PFSK-1 (cell line): Measurements from ENCODE around the gene WAC.

Experiments used
- FOXP2 ChIP-seq: optimal IDR thresholded peaks from 2 replicates; pipeline ENCODE3; 2011; ENCODE audit warnings: borderline replicate concordance, control low read depth, inconsistent platforms; ENCODE audit not compliant: insufficient read depth; ENCODE audit errors: extremely low read length, extremely low read depth
- POLR2AphosphoS5 ChIP-seq: IDR thresholded peaks from 2 replicates; pipeline ENCODE4 v1.6.1; 2012; ENCODE audit warnings: low read depth, mild to moderate bottlenecking, control low read depth, low read length, moderate library complexity
- SIN3A ChIP-seq: IDR thresholded peaks from 2 replicates; pipeline ENCODE4 v1.6.1; 2012; ENCODE audit warnings: mild to moderate bottlenecking, low read length, moderate library complexity, borderline replicate concordance; ENCODE audit not compliant: insufficient read depth
- TAF1 ChIP-seq: IDR thresholded peaks from 2 replicates; pipeline ENCODE4 v1.6.1; 2012; ENCODE audit warnings: low read length, control low read depth, borderline replicate concordance; ENCODE audit not compliant: insufficient read depth
- TF ChIP-seq, protein P1 (sequence below), 2 experiments: IDR thresholded peaks; 2 replicates each; pipeline versions ENCODE4 v1.6.1 to v1.8.0; 2011 to 2012; ENCODE audit warnings: low read depth in 2 of 2, low read length in 2 of 2, control low read depth in 1 of 2, inconsistent platforms in 1 of 2, mild to moderate bottlenecking in 1 of 2, moderate library complexity in 1 of 2; ENCODE audit not compliant: insufficient read depth in 1 of 2

WAC gene

DNA sequence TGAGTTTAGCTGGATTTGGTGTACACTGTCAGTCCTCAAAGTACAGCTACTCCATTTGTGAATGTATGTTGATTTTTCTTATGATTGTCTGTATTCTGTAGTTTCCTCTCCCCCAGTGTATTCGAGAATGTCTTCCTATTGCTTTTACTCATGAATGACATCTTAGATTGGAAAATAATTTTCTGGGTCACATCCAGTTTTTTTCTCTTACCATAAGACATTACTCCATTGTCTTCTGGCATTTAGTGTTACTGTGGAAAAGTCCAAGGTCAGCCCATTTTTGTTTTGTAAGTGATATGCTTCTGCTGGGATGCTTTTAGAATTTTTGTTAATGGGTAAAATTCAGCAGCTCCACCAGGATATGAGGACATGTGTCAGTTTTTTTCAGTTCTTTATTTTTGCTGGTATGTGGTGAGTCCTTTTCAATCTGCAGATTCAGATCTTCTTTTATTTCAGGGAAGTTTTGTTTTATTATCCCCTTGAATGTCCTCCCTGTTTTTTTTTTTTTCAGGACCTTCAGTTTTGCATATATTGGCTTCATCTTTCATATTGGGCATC is 33.6 kb downstream of the WAC start:
- TF ChIP-seq POLR2AphosphoS5 (no peak), SIN3A (no peak)

DNA sequence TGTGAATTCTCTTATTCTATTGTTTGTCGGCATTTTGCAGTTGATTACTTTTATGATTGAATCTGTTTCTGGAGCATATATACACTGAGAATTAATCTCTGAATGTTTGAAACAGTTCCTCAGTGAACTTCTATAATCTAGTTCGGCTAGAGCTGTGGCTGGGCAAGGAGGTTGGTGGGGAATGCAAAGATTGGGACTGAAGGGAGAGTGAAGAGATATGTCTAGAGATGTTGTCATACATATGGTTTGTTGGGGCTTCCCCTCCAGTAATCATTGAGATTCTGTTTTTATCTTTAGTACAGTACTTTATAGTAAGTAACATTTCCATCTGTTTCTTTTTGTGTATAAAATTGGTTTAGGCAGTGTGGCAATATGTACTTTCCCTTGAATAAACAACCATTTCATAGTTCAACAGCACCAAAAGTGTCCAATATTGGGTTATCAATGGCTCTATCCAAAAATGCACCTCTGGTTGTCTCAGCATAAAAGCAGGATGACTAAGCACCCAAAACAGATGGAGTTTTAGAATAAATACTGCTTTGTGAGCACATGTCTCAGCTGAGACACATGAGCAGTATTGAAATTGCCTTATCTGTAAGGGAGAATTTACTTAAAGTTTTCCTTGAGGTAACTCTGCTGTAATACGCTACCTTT is 36.7 kb downstream of the WAC start:
- TF ChIP-seq, protein P1, sequence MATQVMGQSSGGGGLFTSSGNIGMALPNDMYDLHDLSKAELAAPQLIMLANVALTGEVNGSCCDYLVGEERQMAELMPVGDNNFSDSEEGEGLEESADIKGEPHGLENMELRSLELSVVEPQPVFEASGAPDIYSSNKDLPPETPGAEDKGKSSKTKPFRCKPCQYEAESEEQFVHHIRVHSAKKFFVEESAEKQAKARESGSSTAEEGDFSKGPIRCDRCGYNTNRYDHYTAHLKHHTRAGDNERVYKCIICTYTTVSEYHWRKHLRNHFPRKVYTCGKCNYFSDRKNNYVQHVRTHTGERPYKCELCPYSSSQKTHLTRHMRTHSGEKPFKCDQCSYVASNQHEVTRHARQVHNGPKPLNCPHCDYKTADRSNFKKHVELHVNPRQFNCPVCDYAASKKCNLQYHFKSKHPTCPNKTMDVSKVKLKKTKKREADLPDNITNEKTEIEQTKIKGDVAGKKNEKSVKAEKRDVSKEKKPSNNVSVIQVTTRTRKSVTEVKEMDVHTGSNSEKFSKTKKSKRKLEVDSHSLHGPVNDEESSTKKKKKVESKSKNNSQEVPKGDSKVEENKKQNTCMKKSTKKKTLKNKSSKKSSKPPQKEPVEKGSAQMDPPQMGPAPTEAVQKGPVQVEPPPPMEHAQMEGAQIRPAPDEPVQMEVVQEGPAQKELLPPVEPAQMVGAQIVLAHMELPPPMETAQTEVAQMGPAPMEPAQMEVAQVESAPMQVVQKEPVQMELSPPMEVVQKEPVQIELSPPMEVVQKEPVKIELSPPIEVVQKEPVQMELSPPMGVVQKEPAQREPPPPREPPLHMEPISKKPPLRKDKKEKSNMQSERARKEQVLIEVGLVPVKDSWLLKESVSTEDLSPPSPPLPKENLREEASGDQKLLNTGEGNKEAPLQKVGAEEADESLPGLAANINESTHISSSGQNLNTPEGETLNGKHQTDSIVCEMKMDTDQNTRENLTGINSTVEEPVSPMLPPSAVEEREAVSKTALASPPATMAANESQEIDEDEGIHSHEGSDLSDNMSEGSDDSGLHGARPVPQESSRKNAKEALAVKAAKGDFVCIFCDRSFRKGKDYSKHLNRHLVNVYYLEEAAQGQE (IDR thresholded peaks at IDR 0.05; ENCODE audit: insufficient read depth in 1 of 2, low read depth in 2 of 2, low read length in 2 of 2), result no peak
- TF ChIP-seq FOXP2 (no peak), POLR2AphosphoS5 (no peak), TAF1 (no peak), SIN3A (no peak)

DNA sequence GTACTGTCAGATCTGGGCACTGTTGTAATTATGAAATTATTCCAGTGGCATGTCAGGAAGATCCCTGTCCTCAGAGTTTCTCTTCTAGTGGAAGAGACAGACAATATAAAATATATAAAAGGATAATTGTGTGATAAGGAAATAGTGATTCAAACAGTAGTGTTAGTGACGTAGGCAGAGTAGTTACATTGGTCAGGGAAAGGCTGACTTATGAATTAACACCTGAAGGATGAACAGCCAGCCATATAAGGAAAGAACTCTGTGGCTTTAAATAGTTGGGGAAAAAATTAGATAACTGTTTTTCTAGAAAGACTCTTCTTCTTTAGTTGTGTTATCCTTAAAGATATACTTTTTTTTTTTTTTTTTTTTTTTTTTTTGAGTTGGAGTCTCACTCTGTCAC is 37.7 kb downstream of the WAC start:
- no peak for TF ChIP-seq FOXP2
- no peak for TF ChIP-seq SIN3A
- TF ChIP-seq POLR2AphosphoS5, result no peak
- TF ChIP-seq TAF1, result no peak
- TF ChIP-seq, protein P1 (IDR thresholded peaks at IDR 0.05; ENCODE audit: insufficient read depth in 1 of 2, low read depth in 2 of 2, low read length in 2 of 2), result no peak

DNA sequence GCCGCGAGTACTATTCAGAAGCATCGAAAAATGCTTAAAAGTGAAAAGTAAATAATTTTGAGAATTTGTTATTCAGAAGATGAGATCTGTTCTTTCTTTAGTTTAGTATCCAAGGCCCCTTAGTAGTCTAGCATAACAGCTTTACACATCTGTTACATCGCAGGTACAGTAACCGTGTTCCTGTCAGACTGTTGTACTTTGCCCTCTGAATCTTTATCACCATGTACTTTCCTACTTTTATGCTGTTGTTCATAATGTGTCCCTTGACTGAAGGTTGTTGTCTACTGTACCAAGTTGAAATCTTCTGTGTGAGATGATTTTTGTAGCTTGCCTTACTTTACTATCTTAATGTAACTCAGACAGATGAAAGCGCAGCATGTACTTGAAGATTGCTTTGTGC is 38.3 kb downstream of the WAC start:
- TF ChIP-seq TAF1, result no peak
- TF ChIP-seq, protein P1 (IDR thresholded peaks at IDR 0.05; ENCODE audit: insufficient read depth in 1 of 2, low read depth in 2 of 2, low read length in 2 of 2), result no peak
- TF ChIP-seq SIN3A, result no peak
- no peak for TF ChIP-seq FOXP2
- TF ChIP-seq POLR2AphosphoS5, result no peak

DNA sequence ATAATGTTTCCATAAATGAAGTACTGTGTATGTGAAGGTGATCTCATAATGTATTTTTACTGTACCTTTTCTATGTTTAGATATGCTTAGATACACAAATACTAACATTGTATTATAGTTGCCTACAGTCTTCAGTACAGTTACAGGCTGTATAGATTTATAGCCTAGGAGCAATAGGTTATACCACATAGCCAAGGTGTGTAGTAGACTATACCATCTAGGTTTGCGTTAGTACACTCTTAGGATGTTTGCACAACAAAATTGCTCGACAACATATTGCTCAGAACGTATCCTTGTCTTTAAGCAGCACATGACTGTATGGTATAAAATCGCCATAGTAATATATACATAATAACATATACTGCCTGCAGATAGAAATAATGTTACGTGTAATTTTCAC is 42.9 kb downstream of the WAC start:
- no peak for TF ChIP-seq SIN3A
- no peak for TF ChIP-seq FOXP2
- no peak for TF ChIP-seq TAF1
- TF ChIP-seq, protein P1 (IDR thresholded peaks at IDR 0.05; ENCODE audit: insufficient read depth in 1 of 2, low read depth in 2 of 2, low read length in 2 of 2), result no peak
- TF ChIP-seq POLR2AphosphoS5, result no peak
